Amniotic epithelial cell (primary cell): ENCODE results near the gene IFNAR1.
A peak's percentile ranks its signal among the peaks of the same experiment; 100 is the strongest.
"Not testable (repeated sequence)": the region's sequence is repeated elsewhere in the genome, so short reads cannot be mapped to it uniquely, and the experiment has no call there.

Experiments used
- DNase-seq: peaks from one replicate; pipeline ENCODE4 v3.0.0-alpha.2; 2010; ENCODE audit warnings: low read depth

IFNAR1 gene

GRCh38 chr21:33377221-33377920, 52.6 kb downstream of the IFNAR1 start:
- DNase-seq, result no peak

GRCh38 chr21:33378081-33378480, 53.3 kb downstream of the IFNAR1 start:
- DNase-seq, result no peak

- peak; percentile 92 for DNase-seq
These were observed 55.2 kb downstream of the IFNAR1 start for GRCh38 chr21:33379934-33380333.

- peak; percentile 96 for DNase-seq
These were observed 55.8 kb downstream of the IFNAR1 start for GRCh38 chr21:33380483-33380998.

GRCh38 chr21:33381381-33381780, 56.6 kb downstream of the IFNAR1 start:
- not testable (repeated sequence) for DNase-seq

GRCh38 chr21:33383056-33383888, 58.5 kb downstream of the IFNAR1 start:
- peak; percentile 84 for DNase-seq

GRCh38 chr21:33384841-33385331, 60.1 kb downstream of the IFNAR1 start:
- DNase-seq, result no peak

- no peak for DNase-seq
These were observed 61.5 kb downstream of the IFNAR1 start for GRCh38 chr21:33386222-33386784.

GRCh38 chr21:33387294-33387693, 62.5 kb downstream of the IFNAR1 start:
- no peak for DNase-seq

GRCh38 chr21:33388188-33388587, 63.4 kb downstream of the IFNAR1 start:
- DNase-seq, result no peak

GRCh38 chr21:33390479-33390878, 65.7 kb downstream of the IFNAR1 start:
- DNase-seq, result no peak

- DNase-seq, result no peak
These were observed 66.9 kb downstream of the IFNAR1 start for GRCh38 chr21:33391656-33392055.

- no peak for DNase-seq
These were observed 67.7 kb downstream of the IFNAR1 start for GRCh38 chr21:33392284-33392985.

GRCh38 chr21:33393348-33393747, 68.6 kb downstream of the IFNAR1 start:
- DNase-seq, result no peak

GRCh38 chr21:33394260-33394659, 69.5 kb downstream of the IFNAR1 start:
- DNase-seq, result peak; percentile 73

- DNase-seq, result peak; percentile 75
These were observed 71.1 kb downstream of the IFNAR1 start for GRCh38 chr21:33395891-33396331.

GRCh38 chr21:33396436-33396835, 71.7 kb downstream of the IFNAR1 start:
- DNase-seq, result no peak

- peak; percentile 96 for DNase-seq
These were observed 72.2 kb downstream of the IFNAR1 start for GRCh38 chr21:33396951-33397350.

GRCh38 chr21:33397717-33398116, 72.9 kb downstream of the IFNAR1 start:
- no peak for DNase-seq

GRCh38 chr21:33398361-33398760, 73.6 kb downstream of the IFNAR1 start:
- DNase-seq, result no peak

GRCh38 chr21:33401630-33401992, 76.8 kb downstream of the IFNAR1 start:
- no peak for DNase-seq
